ENCODE measurements around the gene WIZ.

Gene WIZ

GRCh38 chr19:15453906-15454860 lies 4.4 kb upstream of the WIZ start:
- H3K36me3 ChIP-seq (ENCODE audit: insufficient read depth, low read length): no peaks in the 10 kb centered on the region
- no peak overlapping the region for H3K4me3 ChIP-seq (ENCODE audit: low read depth, low read length)
- no peaks in the 10 kb centered on the region for H3K79me2 ChIP-seq (ENCODE audit: control insufficient read depth, insufficient read depth, low read length, unreplicated experiment)
- H2AFZ ChIP-seq (ENCODE audit: low read length, unreplicated experiment): no peak overlapping the region
- H3K27me3 ChIP-seq (ENCODE audit: insufficient read depth, low read length): peaks cover 22% of the 10 kb centered on the region
- no peak overlapping the region for H3K27ac ChIP-seq (ENCODE audit: low read depth, low read length)
- H3K4me1 ChIP-seq (ENCODE audit: control insufficient read depth, insufficient read depth, low read length, unreplicated experiment): no peaks in the 10 kb centered on the region

- Histone ChIP-seq H3K27ac (ENCODE audit: low read depth, low read length) (no peak overlapping the region), H3K27me3 (ENCODE audit: insufficient read depth, low read length) (peaks cover 19% of the 10 kb centered on the region), H3K79me2 (ENCODE audit: control insufficient read depth, insufficient read depth, low read length, unreplicated experiment) (no peaks in the 10 kb centered on the region), H3K4me3 (ENCODE audit: low read depth, low read length) (peak overlapping the region; percentile 74), H3K36me3 (ENCODE audit: insufficient read depth, low read length) (no peaks in the 10 kb centered on the region), H2AFZ (ENCODE audit: low read length, unreplicated experiment) (peak overlapping the region; percentile 60), H3K4me1 (ENCODE audit: control insufficient read depth, insufficient read depth, low read length, unreplicated experiment) (no peaks in the 10 kb centered on the region)
These were observed 3.4 kb upstream of the WIZ start for GRCh38 chr19:15453091-15453578.

GRCh38 chr19:15452111-15453047 lies 2.6 kb upstream of the WIZ start:
- Histone ChIP-seq H3K36me3 (ENCODE audit: insufficient read depth, low read length) (no peaks in the 10 kb centered on the region), H2AFZ (ENCODE audit: low read length, unreplicated experiment) (peak overlapping the region; percentile 60), H3K4me3 (ENCODE audit: low read depth, low read length) (peak overlapping the region; percentile 74), H3K79me2 (ENCODE audit: control insufficient read depth, insufficient read depth, low read length, unreplicated experiment) (no peaks in the 10 kb centered on the region), H3K4me1 (ENCODE audit: control insufficient read depth, insufficient read depth, low read length, unreplicated experiment) (no peaks in the 10 kb centered on the region), H3K27me3 (ENCODE audit: insufficient read depth, low read length) (peaks cover 13% of the 10 kb centered on the region), H3K27ac (ENCODE audit: low read depth, low read length) (no peak overlapping the region)

GRCh38 chr19:15450528-15450890 lies 753 bp upstream of the WIZ start:
- Histone ChIP-seq H3K79me2 (ENCODE audit: control insufficient read depth, insufficient read depth, low read length, unreplicated experiment) (no peaks in the 10 kb centered on the region), H3K27me3 (ENCODE audit: insufficient read depth, low read length) (no peaks in the 10 kb centered on the region), H3K36me3 (ENCODE audit: insufficient read depth, low read length) (no peaks in the 10 kb centered on the region), H3K27ac (ENCODE audit: low read depth, low read length) (no peak overlapping the region), H2AFZ (ENCODE audit: low read length, unreplicated experiment) (peak overlapping the region; percentile 50), H3K4me3 (ENCODE audit: low read depth, low read length) (no peak overlapping the region), H3K4me1 (ENCODE audit: control insufficient read depth, insufficient read depth, low read length, unreplicated experiment) (no peaks in the 10 kb centered on the region)

GRCh38 chr19:15448778-15449619 lies 757 bp downstream of the WIZ start:
- Histone ChIP-seq H3K27ac (ENCODE audit: low read depth, low read length) (no peak overlapping the region), H2AFZ (ENCODE audit: low read length, unreplicated experiment) (peak overlapping the region; percentile 50), H3K79me2 (ENCODE audit: control insufficient read depth, insufficient read depth, low read length, unreplicated experiment) (no peaks in the 10 kb centered on the region), H3K27me3 (ENCODE audit: insufficient read depth, low read length) (no peaks in the 10 kb centered on the region), H3K4me3 (ENCODE audit: low read depth, low read length) (peak overlapping the region; percentile 73), H3K4me1 (ENCODE audit: control insufficient read depth, insufficient read depth, low read length, unreplicated experiment) (no peaks in the 10 kb centered on the region), H3K36me3 (ENCODE audit: insufficient read depth, low read length) (no peaks in the 10 kb centered on the region)

GRCh38 chr19:15448044-15448777 lies 1.5 kb downstream of the WIZ start:
- Histone ChIP-seq H3K79me2 (ENCODE audit: control insufficient read depth, insufficient read depth, low read length, unreplicated experiment) (no peaks in the 10 kb centered on the region), H3K36me3 (ENCODE audit: insufficient read depth, low read length) (no peaks in the 10 kb centered on the region), H3K27me3 (ENCODE audit: insufficient read depth, low read length) (no peaks in the 10 kb centered on the region), H3K27ac (ENCODE audit: low read depth, low read length) (no peak overlapping the region), H3K4me3 (ENCODE audit: low read depth, low read length) (no peak overlapping the region), H3K4me1 (ENCODE audit: control insufficient read depth, insufficient read depth, low read length, unreplicated experiment) (no peaks in the 10 kb centered on the region), H2AFZ (ENCODE audit: low read length, unreplicated experiment) (no peak overlapping the region)

- Histone ChIP-seq H3K36me3 (ENCODE audit: insufficient read depth, low read length) (no peaks in the 10 kb centered on the region), H3K79me2 (ENCODE audit: control insufficient read depth, insufficient read depth, low read length, unreplicated experiment) (no peaks in the 10 kb centered on the region)
These were observed 2.7 kb downstream of the WIZ start for GRCh38 chr19:15447057-15447456.

GRCh38 chr19:15445807-15446376 lies 3.9 kb downstream of the WIZ start:
- Histone ChIP-seq H3K4me1 (ENCODE audit: control insufficient read depth, insufficient read depth, low read length, unreplicated experiment) (no peaks in the 10 kb centered on the region), H3K27ac (ENCODE audit: low read depth, low read length) (no peak overlapping the region), H3K27me3 (ENCODE audit: insufficient read depth, low read length) (no peaks in the 10 kb centered on the region), H3K36me3 (ENCODE audit: insufficient read depth, low read length) (no peaks in the 10 kb centered on the region), H3K79me2 (ENCODE audit: control insufficient read depth, insufficient read depth, low read length, unreplicated experiment) (no peaks in the 10 kb centered on the region), H2AFZ (ENCODE audit: low read length, unreplicated experiment) (no peak overlapping the region), H3K4me3 (ENCODE audit: low read depth, low read length) (no peak overlapping the region)

More at GRCh38 chr19:15447057-15447456, 2.7 kb downstream of the WIZ start:
- H2AFZ ChIP-seq (ENCODE audit: low read length, unreplicated experiment): no peak overlapping the region
- no peak overlapping the region for H3K27ac ChIP-seq (ENCODE audit: low read depth, low read length)
- H3K27me3 ChIP-seq (ENCODE audit: insufficient read depth, low read length): no peaks in the 10 kb centered on the region
- H3K4me3 ChIP-seq (ENCODE audit: low read depth, low read length): no peak overlapping the region
- no peaks in the 10 kb centered on the region for H3K4me1 ChIP-seq (ENCODE audit: control insufficient read depth, insufficient read depth, low read length, unreplicated experiment)

- no peak overlapping the region for H3K4me3 ChIP-seq (ENCODE audit: low read depth, low read length)
- H3K27ac ChIP-seq (ENCODE audit: low read depth, low read length): no peak overlapping the region
- no peaks in the 10 kb centered on the region for H3K79me2 ChIP-seq (ENCODE audit: control insufficient read depth, insufficient read depth, low read length, unreplicated experiment)
- no peaks in the 10 kb centered on the region for H3K36me3 ChIP-seq (ENCODE audit: insufficient read depth, low read length)
- H3K4me1 ChIP-seq (ENCODE audit: control insufficient read depth, insufficient read depth, low read length, unreplicated experiment): no peaks in the 10 kb centered on the region
- H3K27me3 ChIP-seq (ENCODE audit: insufficient read depth, low read length): no peaks in the 10 kb centered on the region
- H2AFZ ChIP-seq (ENCODE audit: low read length, unreplicated experiment): no peak overlapping the region
These were observed 4.5 kb downstream of the WIZ start for GRCh38 chr19:15445227-15445605.
